HCT116 (cell line): Measurements from ENCODE around the gene TXNDC11. TPM values are rescaled to one million over a fixed set of nuclear protein-coding genes. Genes with fewer than 3 reads are reported as not detected.

ENCODE experiments used
- ATAC-seq: fragments of 200-7000 bp; cut with Tn5 transposase; 2 replicates; pipeline ENCODE4 v1.9.1; 2020; ENCODE audit warnings: mild to moderate bottlenecking, moderate library complexity
- BruUV-seq: library from RNA; stranded (reverse); fragments of 400-500 nt; replicated peaks from 2 replicates; lab custom pipeline; 2021; lab: Mats Ljungman, UMichigan
- CTCF ChIA-PET: fragments of 300-600 bp; sonication (Branson Sonifier 250); formaldehyde crosslinking; loops from one replicate; lab custom pipeline; 2021; ENCODE audit warnings: antibody characterized with exemption; lab: Charles Lee
- POLR2A ChIA-PET: fragments of 300-600, 350-600 bp; sonication (Branson Sonifier 250); formaldehyde crosslinking; loops from one replicate; lab custom pipeline; 2021; ENCODE audit warnings: antibody characterized with exemption; lab: Charles Lee
- RAD21 ChIA-PET, 2 experiments: fragments of 300-600 bp; sonication (Branson Sonifier 250); formaldehyde crosslinking; loops; one replicate each; lab custom pipeline; 2023; ENCODE audit warnings: low total read pairs in 2 of 2; ENCODE audit not compliant: uncharacterized antibody in 2 of 2, unreplicated experiment in 2 of 2, low non-redundant PET in 1 of 2; lab: Charles Lee
- DNase-seq: peaks from one replicate; pipeline ENCODE4 v3.0.0-alpha.2; 2010; ENCODE audit warnings: low read depth, low spot score
- H2AFZ ChIP-seq: fragments of 200-600 bp; shearing (Covaris generic), sonication (generic); 2 replicates; pipeline ENCODE4 v1.6.1; 2017; ENCODE audit warnings: low read depth, mixed run types, mixed read lengths, antibody characterized with exemption, low read length; ENCODE audit not compliant: poor library complexity, severe bottlenecking
- H3K27ac ChIP-seq: 2 replicates; pipeline ENCODE4 v1.5.1; 2012; ENCODE audit warnings: low read depth, low read length
- H3K27me3 ChIP-seq: fragments of 200-600 bp; sonication (generic); 2 replicates; pipeline ENCODE4 v1.6.1; 2016; ENCODE audit warnings: mixed run types, low read length, mixed read lengths; ENCODE audit not compliant: insufficient read depth
- H3K36me3 ChIP-seq, 2 experiments: fragments of 200-500 bp in 1 of 2; fragments of 200-600 bp in 1 of 2; sonication (Bioruptor generic) in 1 of 2; sonication (generic) in 1 of 2; 2 replicates each; pipeline versions ENCODE4 v1.5.1 to v1.6.1; 2014 to 2016; ENCODE audit warnings: low read length in 2 of 2, inconsistent platforms in 1 of 2, mixed read lengths in 1 of 2, mixed run types in 1 of 2; ENCODE audit not compliant: insufficient read depth in 2 of 2, control insufficient read depth in 1 of 2
- H3K4me1 ChIP-seq, 2 experiments: fragments of 200-600 bp in 1 of 2; sonication (generic) in 1 of 2; 2 replicates each; pipeline versions ENCODE4 v1.5.1 to v1.6.1; 2012 to 2017; ENCODE audit warnings: low read length in 2 of 2, inconsistent platforms in 1 of 2, mild to moderate bottlenecking in 1 of 2, mixed read lengths in 1 of 2, mixed run types in 1 of 2, moderate library complexity in 1 of 2; ENCODE audit not compliant: insufficient read depth in 2 of 2, control insufficient read depth in 1 of 2
- H3K4me2 ChIP-seq: fragments of 200-600 bp; sonication (generic); 2 replicates; pipeline ENCODE4 v1.6.1; 2017; ENCODE audit warnings: mixed run types, low read length, mixed read lengths
- H3K4me3 ChIP-seq, 2 experiments: fragments of 200-600 bp in 1 of 2; sonication (generic) in 1 of 2; replicated peaks in 1 of 2; 2 replicates each; pipeline ENCODE4 v1.5.1; 2011 to 2016; ENCODE audit warnings: low read length in 2 of 2, control low read depth in 1 of 2, low read depth in 1 of 2, mild to moderate bottlenecking in 1 of 2, mixed read lengths in 1 of 2, mixed run types in 1 of 2
- H3K79me2 ChIP-seq: fragments of 200-600 bp; sonication (generic); 2 replicates; pipeline ENCODE4 v1.6.1; 2017; ENCODE audit warnings: mild to moderate bottlenecking, mixed run types, low read length, moderate library complexity, mixed read lengths; ENCODE audit not compliant: insufficient read depth
- H3K9ac ChIP-seq: fragments of 200-600 bp; sonication (generic); 2 replicates; pipeline ENCODE4 v1.6.1; 2016; ENCODE audit warnings: low read length, mixed read lengths
- H3K9me2 ChIP-seq: fragments of 200-600 bp; sonication (generic), shearing (Covaris generic); 2 replicates; pipeline ENCODE4 v1.6.1; 2017; ENCODE audit warnings: mixed run types, mild to moderate bottlenecking, moderate library complexity; ENCODE audit not compliant: insufficient read depth
- H3K9me3 ChIP-seq, 2 experiments: fragments of 200-500 bp in 1 of 2; fragments of 200-600 bp in 1 of 2; sonication (Bioruptor generic) in 1 of 2; sonication (generic) in 1 of 2; 2 replicates each; pipeline ENCODE4 v1.6.1; 2014 to 2017; ENCODE audit warnings: low read length in 2 of 2, mixed read lengths in 2 of 2, inconsistent platforms in 1 of 2, low read depth in 1 of 2, mild to moderate bottlenecking in 1 of 2, mixed run types in 1 of 2, moderate library complexity in 1 of 2; ENCODE audit not compliant: control insufficient read depth in 1 of 2, insufficient read depth in 1 of 2
- H4K20me1 ChIP-seq: fragments of 200-600 bp; sonication (generic), shearing (Covaris generic); 2 replicates; pipeline ENCODE4 v1.6.1; 2017; ENCODE audit warnings: mixed run types, mild to moderate bottlenecking, moderate library complexity; ENCODE audit not compliant: insufficient read depth
- ATF3 ChIP-seq: IDR thresholded peaks from 2 replicates; pipeline ENCODE4 v1.6.1; 2012
- EZH2 ChIP-seq: fragments of 200-600 bp; sonication (generic); IDR thresholded peaks from 2 replicates; pipeline ENCODE4 v1.6.1; 2017; ENCODE audit warnings: antibody characterized with exemption, mixed run types
- JUND ChIP-seq: IDR thresholded peaks from 2 replicates; pipeline ENCODE4 v1.6.1; 2012
- RAD21 ChIP-seq: IDR thresholded peaks from 2 replicates; pipeline ENCODE4 v1.6.1; 2012; ENCODE audit warnings: low read depth, mild to moderate bottlenecking
- SP1 ChIP-seq: IDR thresholded peaks from 2 replicates; pipeline ENCODE4 v1.6.1; 2012; ENCODE audit warnings: low read depth
- intact Hi-C: fragments of 100-400 bp; cut with micrococcal nuclease; formaldehyde crosslinking; loops from 2 replicates; pipeline ENCODE4 v1.10.0; 2022
- total RNA-seq: library from RNA; stranded (reverse); gene quantifications from one replicate; pipeline ENCODE4 v1.2.1, GENCODE V29; 2021; ENCODE audit not compliant: unreplicated experiment

Gene TXNDC11
- total RNA-seq, 1 experiment from 2014 or later = 26.8 TPM

DNA sequence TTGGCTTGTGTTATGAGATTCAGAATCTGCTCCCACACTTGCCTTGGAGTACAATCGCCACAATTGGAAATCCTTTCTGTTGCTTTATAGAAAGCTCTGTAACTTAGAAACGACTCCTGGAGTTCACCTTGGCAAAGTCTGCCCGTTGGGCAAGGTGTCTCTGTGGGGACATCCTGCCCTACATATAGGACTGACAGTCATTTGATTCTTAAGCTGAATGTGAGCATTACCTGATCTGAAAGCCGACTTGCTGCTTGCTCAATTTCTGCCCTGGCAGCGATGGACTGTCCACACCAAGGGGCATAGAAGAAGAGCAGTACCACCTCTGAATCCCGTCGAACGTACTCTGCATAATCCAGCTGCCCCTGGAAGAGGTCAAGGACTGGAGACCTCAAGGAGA lies 6.9 kb downstream of the TXNDC11 start:
- H3K79me2 ChIP-seq = peaks cover 56% of the 10 kb centered on the region
- no peak for ATAC-seq
- no peak overlapping the region for H3K4me2 ChIP-seq
- H3K9me2 ChIP-seq = no peaks in the 10 kb centered on the region
- TF ChIP-seq SP1 (no peak), RAD21 (no peak), EZH2 (no peak)
- RAD21 ChIA-PET = no interaction called here
- H2AFZ ChIP-seq = no peak overlapping the region
- no peak for DNase-seq
- intact Hi-C loops = no loop called here
- CTCF ChIA-PET = no interaction called here
- H3K4me3 ChIP-seq = no peak overlapping the region
- no peak overlapping the region for H3K27ac ChIP-seq
- POLR2A ChIA-PET = no interaction called here
- no peaks in the 10 kb centered on the region for H4K20me1 ChIP-seq
- no TSS peak for BruUV-seq
- no peaks in the 10 kb centered on the region for H3K9me3 ChIP-seq
- peaks cover 34 to 39% of the 10 kb centered on the region in 2 experiments; a peak in 2 of 4 replicates for H3K36me3 ChIP-seq
- no peak overlapping the region for H3K9ac ChIP-seq
- no peaks in the 10 kb centered on the region for H3K27me3 ChIP-seq
- H3K4me1 ChIP-seq = peaks cover 3 to 14% of the 10 kb centered on the region in 2 experiments; a peak in 3 of 4 replicates

GRCh38 chr16:11734653-11735043 lies 8.0 kb downstream of the TXNDC11 start:
- H3K4me2 ChIP-seq = no peak overlapping the region
- no peak overlapping the region for H3K9ac ChIP-seq
- ATAC-seq (no peak), DNase-seq (no peak)
- BruUV-seq = no TSS peak
- H4K20me1 ChIP-seq = no peaks in the 10 kb centered on the region
- peaks cover 39 to 46% of the 10 kb centered on the region in 2 experiments; a peak in 3 of 4 replicates for H3K36me3 ChIP-seq
- H3K79me2 ChIP-seq = peaks cover 51% of the 10 kb centered on the region
- no peak overlapping the region for H3K4me3 ChIP-seq
- H3K27ac ChIP-seq = no peak overlapping the region
- no peak overlapping the region for H2AFZ ChIP-seq
- ChIA-PET CTCF (no interaction called here), POLR2A (no interaction called here), RAD21 (no interaction called here)
- intact Hi-C loops = no loop called here
- peaks cover 3 to 13% of the 10 kb centered on the region in 2 experiments; a peak in 2 of 4 replicates for H3K4me1 ChIP-seq
- no peaks in the 10 kb centered on the region for H3K27me3 ChIP-seq
- H3K9me2 ChIP-seq = no peaks in the 10 kb centered on the region
- H3K9me3 ChIP-seq = no peaks in the 10 kb centered on the region
- TF ChIP-seq JUND (no peak), ATF3 (no peak)
